ENCODE results near the gene MCM3. TPM values are rescaled to one million over a fixed set of nuclear protein-coding genes. Genes with fewer than 3 reads are reported as not detected.

Gene MCM3
- total RNA-seq, 2 donors from 2014 or later: 168 to 172 TPM

GRCh38 chr6:52221302-52221701 lies 63.2 kb downstream of the MCM3 start:
- H3K36me3 ChIP-seq (ENCODE audit: control insufficient read depth, insufficient read depth, low read length): no peaks in the 10 kb centered on the region
- H3K27me3 ChIP-seq (ENCODE audit: control insufficient read depth, insufficient read depth, low read length, poor library complexity, severe bottlenecking): no peaks in the 10 kb centered on the region
- no peak for DNase-seq
- H3K9me3 ChIP-seq (ENCODE audit: control insufficient read depth, low read length): no peaks in the 10 kb centered on the region
- Mint-ChIP-seq H3K36me3 (ENCODE audit: low read depth) (no peaks in the 10 kb centered on the region), H3K9me3 (no peaks in the 10 kb centered on the region), H3K27me3 (ENCODE audit: insufficient read depth) (no peaks in the 10 kb centered on the region), H3K27ac (no peak overlapping the region), H3K4me3 (no peak overlapping the region), H3K4me1 (no peaks in the 10 kb centered on the region)
- TF ChIP-seq CTCF (conservative IDR thresholded peaks at IDR 0.05): no peak
- no peak overlapping the region for H3K27ac ChIP-seq (ENCODE audit: low read depth, low read length)
- H3K4me3 ChIP-seq (ENCODE audit: low read length): no peak overlapping the region
- no peak overlapping the region for H3K9ac ChIP-seq (ENCODE audit: extremely low read depth, low read length, poor library complexity, severe bottlenecking)
- 92% methylated on average over 2 of the region's 3 CpGs for WGBS, 2 experiments (ENCODE audit: insufficient coverage in 1 of 2, insufficient read length in 1 of 2)
- no peaks in the 10 kb centered on the region for H3K4me1 ChIP-seq (ENCODE audit: control insufficient read depth, insufficient read depth, low read length)

- Histone ChIP-seq H3K4me1 (ENCODE audit: control insufficient read depth, insufficient read depth, low read length) (no peaks in the 10 kb centered on the region), H3K36me3 (ENCODE audit: control insufficient read depth, insufficient read depth, low read length) (no peaks in the 10 kb centered on the region), H3K9ac (ENCODE audit: extremely low read depth, low read length, poor library complexity, severe bottlenecking) (no peak overlapping the region), H3K27me3 (ENCODE audit: control insufficient read depth, insufficient read depth, low read length, poor library complexity, severe bottlenecking) (no peaks in the 10 kb centered on the region), H3K4me3 (ENCODE audit: low read length) (no peak overlapping the region), H3K27ac (ENCODE audit: low read depth, low read length) (no peak overlapping the region), H3K9me3 (ENCODE audit: control insufficient read depth, low read length) (no peaks in the 10 kb centered on the region)
- H3K27ac Mint-ChIP-seq: no peak overlapping the region
- no peak for TF ChIP-seq CTCF (conservative IDR thresholded peaks at IDR 0.05)
- DNase-seq: no peak
- H3K4me1 Mint-ChIP-seq: peaks cover 2% of the 10 kb centered on the region
- no peaks in the 10 kb centered on the region for H3K36me3 Mint-ChIP-seq (ENCODE audit: low read depth)
- H3K27me3 Mint-ChIP-seq (ENCODE audit: insufficient read depth): no peaks in the 10 kb centered on the region
- no peaks in the 10 kb centered on the region for H3K9me3 Mint-ChIP-seq
- 96% methylated on average over 2 of the region's 2 CpGs; no CpG with 5 or more reads in 1 of the 2 experiments for WGBS, 2 experiments (ENCODE audit: insufficient coverage in 1 of 2, insufficient read length in 1 of 2)
- H3K4me3 Mint-ChIP-seq: no peak overlapping the region
Observed at GRCh38 chr6:52217761-52218160, 66.8 kb downstream of the MCM3 start.

- H3K27ac Mint-ChIP-seq: no peak overlapping the region
- no peak overlapping the region for H3K4me3 Mint-ChIP-seq
- Histone ChIP-seq H3K27ac (ENCODE audit: low read depth, low read length) (no peak overlapping the region), H3K27me3 (ENCODE audit: control insufficient read depth, insufficient read depth, low read length, poor library complexity, severe bottlenecking) (no peaks in the 10 kb centered on the region), H3K9ac (ENCODE audit: extremely low read depth, low read length, poor library complexity, severe bottlenecking) (no peak overlapping the region), H3K4me3 (ENCODE audit: low read length) (no peak overlapping the region), H3K9me3 (ENCODE audit: control insufficient read depth, low read length) (no peaks in the 10 kb centered on the region), H3K36me3 (ENCODE audit: control insufficient read depth, insufficient read depth, low read length) (no peaks in the 10 kb centered on the region), H3K4me1 (ENCODE audit: control insufficient read depth, insufficient read depth, low read length) (no peaks in the 10 kb centered on the region)
- TF ChIP-seq CTCF (conservative IDR thresholded peaks at IDR 0.05): no peak
- peaks cover 9% of the 10 kb centered on the region for H3K4me1 Mint-ChIP-seq
- no peaks in the 10 kb centered on the region for H3K9me3 Mint-ChIP-seq
- H3K36me3 Mint-ChIP-seq (ENCODE audit: low read depth): no peaks in the 10 kb centered on the region
- no peaks in the 10 kb centered on the region for H3K27me3 Mint-ChIP-seq (ENCODE audit: insufficient read depth)
- no peak for DNase-seq
- 86 to 98% methylated on average over 4 to 5 of the region's 5 CpGs for WGBS, 2 experiments (ENCODE audit: insufficient coverage in 1 of 2, insufficient read length in 1 of 2)
Observed at GRCh38 chr6:52216932-52217575, 67.5 kb downstream of the MCM3 start.
